Coronary artery (tissue), 2 donors: ENCODE measurements around the gene UBE2E3.

Experiments used
- DNase-seq: peaks from one replicate; pipeline ENCODE4 v3.0.0-alpha.2; 2017; ENCODE audit warnings: low spot score
- H3K27ac ChIP-seq, 2 donors: fragments of 200-600 bp; sonication (generic); one replicate each; pipeline ENCODE4 v1.5.1; 2016 to 2019
- H3K4me3 ChIP-seq: fragments of 200-600 bp; sonication (generic); 2 replicates; pipeline ENCODE4 v1.5.1; 2016; ENCODE audit warnings: mild to moderate bottlenecking, moderate library complexity
- CTCF ChIP-seq: fragments of 200-600 bp; sonication (generic); IDR thresholded peaks from one replicate; pipeline ENCODE4 v1.5.1; 2019; ENCODE audit warnings: antibody characterized with exemption

Gene UBE2E3

GRCh38 chr2:181111059-181111458 is 130.7 kb downstream of the UBE2E3 start:
- DNase-seq = no peak
- TF ChIP-seq CTCF = no peak
- Histone ChIP-seq H3K27ac (no peak overlapping the region), H3K4me3 (no peak overlapping the region)

GRCh38 chr2:181112916-181113315 is 132.5 kb downstream of the UBE2E3 start:
- no peak overlapping the region for H3K27ac ChIP-seq
- no peak for TF ChIP-seq CTCF
- no peak for DNase-seq
- no peak overlapping the region for H3K4me3 ChIP-seq
